Effector memory CD8-positive, alpha-beta T cell (primary cell): ENCODE results near the gene PIP4K2A.
A peak's percentile ranks its signal among the peaks of the same experiment; 100 is the strongest.

ENCODE experiments used
- ATAC-seq: fragments of 150-1000 bp; cut with Tn5 transposase; replicated peaks from 2 replicates; pipeline ENCODE4 v1.10.0; 2021; ENCODE audit warnings: mild to moderate bottlenecking, moderate library complexity
- DNase-seq, 3 experiments: peaks; one replicate each; pipeline ENCODE4 v3.0.0; 2021
- H3K27ac Mint-ChIP-seq, 2 donors: one replicate each; pipeline ENCODE4 v1.8.0; 2022; ENCODE audit warnings: mild to moderate bottlenecking in 2 of 2, mixed read lengths in 2 of 2, moderate library complexity in 2 of 2
- H3K27me3 Mint-ChIP-seq, 2 donors: one replicate each; pipeline ENCODE4 v1.8.0; 2022; ENCODE audit warnings: mixed read lengths in 2 of 2
- H3K36me3 Mint-ChIP-seq: one replicate; pipeline ENCODE4 v1.8.0; 2022; ENCODE audit warnings: mild to moderate bottlenecking, moderate library complexity, mixed read lengths; ENCODE audit not compliant: insufficient read depth
- H3K4me1 Mint-ChIP-seq, 2 donors: one replicate each; pipeline ENCODE4 v1.8.0; 2022; ENCODE audit warnings: low read depth in 2 of 2, mixed read lengths in 2 of 2
- H3K4me3 Mint-ChIP-seq, 2 donors: one replicate each; pipeline ENCODE4 v1.8.0; 2022; ENCODE audit warnings: mild to moderate bottlenecking in 2 of 2, mixed read lengths in 2 of 2, moderate library complexity in 2 of 2
- H3K9me3 Mint-ChIP-seq, 2 donors: one replicate each; pipeline ENCODE4 v1.8.0; 2022; ENCODE audit warnings: mixed read lengths in 2 of 2

The PIP4K2A gene

GRCh38 chr10:22667093-22667480 lies 47.3 kb downstream of the PIP4K2A start:
- Mint-ChIP-seq H3K36me3 (peaks cover 15% of the 10 kb centered on the region), H3K27me3 (no peaks in the 10 kb centered on the region), H3K27ac (peak overlapping the region; percentile 81 to 91), H3K4me3 (peak overlapping the region; percentile 80), H3K9me3 (no peaks in the 10 kb centered on the region), H3K4me1 (peaks cover 50 to 83% of the 10 kb centered on the region in 2 donors)
- DNase-seq (no peak), ATAC-seq (no peak)

- H3K9me3 Mint-ChIP-seq = no peaks in the 10 kb centered on the region
- H3K27ac Mint-ChIP-seq = peak overlapping the region; percentile 81 to 91
- DNase-seq (peak; percentile 59 to 62 (median 60)), ATAC-seq (peak; percentile 91)
- H3K4me3 Mint-ChIP-seq = peak overlapping the region; percentile 80
- no peaks in the 10 kb centered on the region for H3K27me3 Mint-ChIP-seq
- H3K4me1 Mint-ChIP-seq = peaks cover 52 to 83% of the 10 kb centered on the region in 2 donors
- H3K36me3 Mint-ChIP-seq = peaks cover 15% of the 10 kb centered on the region
These were observed 47.9 kb downstream of the PIP4K2A start for GRCh38 chr10:22666287-22667092.

DNA sequence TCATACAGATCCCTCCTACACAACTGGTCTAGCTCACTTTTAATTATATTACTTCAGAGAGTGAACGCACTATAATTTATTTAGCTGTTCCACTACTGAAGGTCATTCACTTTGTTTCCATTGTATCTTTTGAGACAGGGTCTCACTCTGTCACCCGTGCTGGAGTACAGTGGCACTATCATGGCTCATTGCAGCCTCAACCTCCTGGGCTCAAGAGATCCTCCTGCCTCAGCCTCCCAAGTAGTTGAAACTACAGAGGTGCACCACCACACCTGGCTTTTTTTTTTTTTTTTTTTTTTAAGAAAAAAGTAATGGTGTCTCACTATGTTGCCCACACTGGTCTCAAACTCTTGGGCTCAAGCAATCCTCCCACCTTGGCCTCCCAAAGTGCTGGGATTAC lies 49.0 kb downstream of the PIP4K2A start:
- peaks cover 57 to 82% of the 10 kb centered on the region in 2 donors for H3K4me1 Mint-ChIP-seq
- H3K27me3 Mint-ChIP-seq = no peaks in the 10 kb centered on the region
- peak overlapping the region; percentile 31 to 80 for H3K4me3 Mint-ChIP-seq
- ATAC-seq (no peak), DNase-seq (no peak)
- H3K27ac Mint-ChIP-seq = peak overlapping the region in 1 of 2 donors; percentile 78
- peaks cover 11% of the 10 kb centered on the region for H3K36me3 Mint-ChIP-seq
- H3K9me3 Mint-ChIP-seq = no peaks in the 10 kb centered on the region

DNA sequence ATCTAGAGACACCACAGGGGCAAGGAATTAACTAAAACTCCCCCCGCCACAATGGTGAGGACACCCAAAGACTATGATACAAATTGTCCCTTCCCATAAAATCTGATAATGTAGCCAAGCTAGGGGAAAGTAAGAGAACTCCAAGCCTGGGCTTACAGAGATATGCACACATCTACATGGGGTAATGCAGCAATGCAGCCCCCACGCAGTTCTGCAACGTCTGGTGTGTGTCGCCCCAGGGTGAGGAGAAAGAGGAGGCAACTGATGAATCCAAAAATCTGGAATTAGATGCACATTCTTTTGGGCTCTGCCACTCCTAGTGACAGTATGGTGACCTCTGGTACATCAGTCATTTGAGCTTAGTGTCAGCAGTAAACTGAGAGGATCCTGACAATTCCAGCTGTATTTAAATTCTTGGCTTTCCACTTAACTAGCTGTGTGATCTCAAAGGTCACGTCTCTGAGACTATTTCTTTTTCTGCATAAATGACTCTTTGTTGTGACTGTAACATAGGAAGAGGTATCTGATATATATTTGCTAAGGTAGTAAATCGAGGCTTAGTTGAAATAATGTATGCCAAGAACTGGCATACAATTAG lies 51.5 kb downstream of the PIP4K2A start:
- peaks cover 17% of the 10 kb centered on the region for H3K36me3 Mint-ChIP-seq
- peak overlapping the region; percentile 25 to 42 for H3K4me3 Mint-ChIP-seq
- ATAC-seq = no peak
- no peaks in the 10 kb centered on the region for H3K9me3 Mint-ChIP-seq
- H3K27ac Mint-ChIP-seq = peak overlapping the region in 1 of 2 donors; percentile 27
- peaks cover 55 to 84% of the 10 kb centered on the region in 2 donors for H3K4me1 Mint-ChIP-seq
- H3K27me3 Mint-ChIP-seq = no peaks in the 10 kb centered on the region
- no peak for DNase-seq

- no peak for ATAC-seq
- Mint-ChIP-seq H3K27me3 (no peaks in the 10 kb centered on the region), H3K36me3 (peaks cover 26% of the 10 kb centered on the region), H3K4me3 (peak overlapping the region in 1 of 2 donors; percentile 82), H3K4me1 (peaks cover 67 to 85% of the 10 kb centered on the region in 2 donors), H3K27ac (peak overlapping the region; percentile 94 to 96), H3K9me3 (no peaks in the 10 kb centered on the region)
- DNase-seq = no peak
These were observed 54.5 kb downstream of the PIP4K2A start for GRCh38 chr10:22659866-22660265.

DNA sequence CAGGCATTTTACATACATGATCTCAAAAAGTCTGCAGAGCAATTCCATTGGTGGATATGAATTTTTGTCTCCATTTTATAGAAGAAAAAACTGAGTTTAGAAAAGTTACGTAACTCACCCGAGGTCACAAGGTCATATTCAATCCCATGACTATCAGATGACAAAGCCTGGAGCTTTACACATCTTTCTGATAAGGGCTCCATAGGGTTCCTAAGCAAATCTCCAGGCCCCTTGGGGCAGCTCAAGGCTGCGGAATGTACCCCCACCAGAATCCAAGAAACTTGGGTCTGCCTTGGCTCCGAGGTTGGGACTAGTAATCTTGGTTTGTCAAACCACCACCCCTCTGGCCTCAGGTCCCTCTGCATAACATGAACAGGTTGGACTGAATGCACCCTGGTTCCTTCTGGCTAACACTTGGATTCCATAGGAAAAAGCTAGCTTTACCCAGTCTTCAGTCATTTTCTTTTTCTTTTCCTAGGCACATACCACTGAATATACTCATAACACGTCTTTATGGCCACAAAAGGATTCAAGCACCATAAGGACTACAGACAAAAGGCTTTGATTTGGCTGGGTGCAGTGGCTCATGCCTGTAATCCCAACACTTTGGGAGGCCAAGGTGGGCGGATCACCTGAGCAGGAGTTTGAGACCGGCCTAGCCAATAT lies 55.5 kb downstream of the PIP4K2A start:
- H3K27me3 Mint-ChIP-seq = no peaks in the 10 kb centered on the region
- H3K27ac Mint-ChIP-seq = peak overlapping the region; percentile 94 to 96
- H3K36me3 Mint-ChIP-seq = peaks cover 29% of the 10 kb centered on the region
- ATAC-seq = no peak
- H3K4me3 Mint-ChIP-seq = peak overlapping the region; percentile 78 to 82
- no peaks in the 10 kb centered on the region for H3K9me3 Mint-ChIP-seq
- H3K4me1 Mint-ChIP-seq = peaks cover 70 to 86% of the 10 kb centered on the region in 2 donors
- DNase-seq = no peak

DNA sequence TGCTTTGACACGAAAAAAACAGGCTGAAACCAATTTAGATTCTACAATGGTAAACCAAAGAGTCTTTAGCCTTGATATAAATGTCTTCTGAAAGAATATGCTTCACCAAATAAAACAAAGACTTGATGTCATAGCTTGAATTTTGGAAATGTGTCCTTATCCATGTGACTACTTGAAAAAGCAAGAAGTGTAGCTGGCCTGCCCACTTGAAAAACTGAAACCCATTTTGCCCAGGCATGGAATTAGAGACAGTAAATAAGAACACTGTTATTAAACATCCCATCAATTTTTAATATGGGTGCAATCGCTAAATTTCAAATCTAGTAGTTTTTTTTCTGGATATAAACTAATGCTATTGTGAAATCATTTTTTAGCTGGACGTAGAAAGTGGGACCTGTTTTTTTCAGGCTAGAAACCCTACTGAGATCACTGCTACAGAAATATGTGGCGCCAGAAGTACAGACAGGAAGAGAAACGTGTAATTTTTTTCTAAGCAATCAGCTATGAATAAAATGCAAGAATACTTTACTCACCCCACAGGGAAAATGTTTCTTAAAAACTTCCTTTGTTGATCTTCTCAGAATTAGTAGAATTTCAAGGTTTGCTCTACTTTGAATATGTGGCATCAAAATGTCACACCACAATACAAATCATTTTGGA lies 56.7 kb downstream of the PIP4K2A start:
- H3K9me3 Mint-ChIP-seq = no peaks in the 10 kb centered on the region
- peak overlapping the region; percentile 94 to 96 for H3K27ac Mint-ChIP-seq
- H3K27me3 Mint-ChIP-seq = no peaks in the 10 kb centered on the region
- DNase-seq (no peak), ATAC-seq (no peak)
- peak overlapping the region; percentile 78 to 82 for H3K4me3 Mint-ChIP-seq
- H3K36me3 Mint-ChIP-seq = peaks cover 32% of the 10 kb centered on the region
- peaks cover 75 to 89% of the 10 kb centered on the region in 2 donors for H3K4me1 Mint-ChIP-seq

GRCh38 chr10:22657024-22657423 lies 57.4 kb downstream of the PIP4K2A start:
- Mint-ChIP-seq H3K27ac (peak overlapping the region; percentile 94 to 96), H3K4me3 (peak overlapping the region; percentile 78 to 82), H3K4me1 (peaks cover 77 to 84% of the 10 kb centered on the region in 2 donors), H3K27me3 (no peaks in the 10 kb centered on the region), H3K9me3 (no peaks in the 10 kb centered on the region), H3K36me3 (peaks cover 38% of the 10 kb centered on the region)
- DNase-seq = no peak
- no peak for ATAC-seq

DNA sequence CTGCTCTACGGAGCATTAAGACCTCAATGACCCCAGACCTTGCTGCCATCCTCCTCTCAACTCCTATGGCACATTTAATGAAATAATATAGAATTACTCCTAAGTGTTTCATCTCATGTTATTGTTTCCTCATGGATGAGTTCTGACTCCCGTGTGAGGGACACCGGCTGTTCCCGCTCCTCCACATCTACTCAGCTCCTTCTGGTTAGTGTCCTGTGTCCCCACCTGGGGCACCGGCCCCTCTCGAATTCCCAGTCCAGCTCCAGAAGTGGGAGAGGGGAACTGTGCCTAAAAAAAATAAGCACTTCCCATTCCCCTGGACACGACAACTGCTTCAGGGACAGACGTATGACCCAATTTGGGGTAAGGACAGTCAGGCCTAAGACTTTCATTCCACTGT lies 58.3 kb downstream of the PIP4K2A start:
- H3K27ac Mint-ChIP-seq = peak overlapping the region; percentile 94 to 96

DNA sequence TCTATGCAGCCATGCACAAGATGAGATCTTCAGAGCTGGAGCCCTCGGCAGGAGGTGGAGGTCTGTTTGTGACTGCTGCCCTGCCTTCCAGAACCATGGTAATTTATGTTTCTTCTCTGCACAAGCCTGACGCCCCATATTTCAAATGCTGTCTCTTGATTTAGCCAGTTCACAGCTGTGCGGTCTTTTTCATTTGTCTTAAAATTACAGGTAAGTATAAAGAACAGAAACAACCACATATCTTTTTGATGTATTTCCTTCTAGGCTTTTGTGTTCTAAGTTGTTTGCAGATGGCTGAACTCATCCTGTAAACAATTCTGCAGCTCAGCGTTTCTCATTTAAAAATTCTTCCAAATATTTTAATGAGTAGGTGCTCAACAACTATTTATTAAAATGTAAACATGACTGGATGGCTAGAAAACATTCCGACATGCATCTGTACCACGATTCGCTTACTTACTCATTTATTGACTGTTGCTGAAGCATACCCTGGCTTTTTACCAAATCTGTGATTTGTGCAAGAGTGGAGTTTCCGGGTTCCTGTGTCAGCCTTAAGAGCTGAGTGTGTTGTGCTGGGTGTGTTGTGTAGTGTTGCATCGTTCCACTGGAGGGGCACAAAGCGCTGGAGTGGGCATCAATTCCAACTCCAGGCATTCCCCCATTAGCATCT lies 58.9 kb downstream of the PIP4K2A start:
- H3K27ac Mint-ChIP-seq = peak overlapping the region; percentile 94 to 96
- DNase-seq (peak in 2 of 3 experiments; percentile 30 to 36), ATAC-seq (peak; percentile 67)
- peaks cover 53% of the 10 kb centered on the region for H3K36me3 Mint-ChIP-seq
- H3K9me3 Mint-ChIP-seq = no peaks in the 10 kb centered on the region
- peak overlapping the region; percentile 81 to 82 for H3K4me3 Mint-ChIP-seq
- H3K27me3 Mint-ChIP-seq = no peaks in the 10 kb centered on the region
- peaks cover 80 to 86% of the 10 kb centered on the region in 2 donors for H3K4me1 Mint-ChIP-seq

More for the DNA sequence above, 58.3 kb downstream of the PIP4K2A start:
- no peak for DNase-seq
- no peaks in the 10 kb centered on the region for H3K9me3 Mint-ChIP-seq
- peaks cover 47% of the 10 kb centered on the region for H3K36me3 Mint-ChIP-seq
- peaks cover 81 to 86% of the 10 kb centered on the region in 2 donors for H3K4me1 Mint-ChIP-seq
- H3K27me3 Mint-ChIP-seq = no peaks in the 10 kb centered on the region
- peak overlapping the region; percentile 81 to 82 for H3K4me3 Mint-ChIP-seq
- ATAC-seq = no peak

GRCh38 chr10:22652988-22653481 lies 61.3 kb downstream of the PIP4K2A start:
- peaks cover 85 to 88% of the 10 kb centered on the region in 2 donors for H3K4me1 Mint-ChIP-seq
- H3K27me3 Mint-ChIP-seq = no peaks in the 10 kb centered on the region
- H3K27ac Mint-ChIP-seq = peak overlapping the region; percentile 94 to 96

GRCh38 chr10:22651276-22651980 lies 63.0 kb downstream of the PIP4K2A start:
- H3K36me3 Mint-ChIP-seq = peaks cover 56% of the 10 kb centered on the region
- H3K27me3 Mint-ChIP-seq = no peaks in the 10 kb centered on the region
- H3K27ac Mint-ChIP-seq = peak overlapping the region; percentile 94 to 96
- ATAC-seq = no peak
- no peaks in the 10 kb centered on the region for H3K9me3 Mint-ChIP-seq
- peak overlapping the region; percentile 81 to 82 for H3K4me3 Mint-ChIP-seq
- H3K4me1 Mint-ChIP-seq = peaks cover 87 to 89% of the 10 kb centered on the region in 2 donors
- no peak for DNase-seq

More at GRCh38 chr10:22652988-22653481, 61.3 kb downstream of the PIP4K2A start:
- H3K4me3 Mint-ChIP-seq = peak overlapping the region; percentile 81 to 82
- DNase-seq = no peak
- peak; percentile 32 for ATAC-seq
- peaks cover 54% of the 10 kb centered on the region for H3K36me3 Mint-ChIP-seq
- no peaks in the 10 kb centered on the region for H3K9me3 Mint-ChIP-seq
